ENCODE data around the gene OPN4.
"Not testable (repeated sequence)": the region's sequence is repeated elsewhere in the genome, so short reads cannot be mapped to it uniquely, and the experiment has no call there.

The OPN4 gene, protein sequence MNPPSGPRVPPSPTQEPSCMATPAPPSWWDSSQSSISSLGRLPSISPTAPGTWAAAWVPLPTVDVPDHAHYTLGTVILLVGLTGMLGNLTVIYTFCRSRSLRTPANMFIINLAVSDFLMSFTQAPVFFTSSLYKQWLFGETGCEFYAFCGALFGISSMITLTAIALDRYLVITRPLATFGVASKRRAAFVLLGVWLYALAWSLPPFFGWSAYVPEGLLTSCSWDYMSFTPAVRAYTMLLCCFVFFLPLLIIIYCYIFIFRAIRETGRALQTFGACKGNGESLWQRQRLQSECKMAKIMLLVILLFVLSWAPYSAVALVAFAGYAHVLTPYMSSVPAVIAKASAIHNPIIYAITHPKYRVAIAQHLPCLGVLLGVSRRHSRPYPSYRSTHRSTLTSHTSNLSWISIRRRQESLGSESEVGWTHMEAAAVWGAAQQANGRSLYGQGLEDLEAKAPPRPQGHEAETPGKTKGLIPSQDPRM

DNA sequence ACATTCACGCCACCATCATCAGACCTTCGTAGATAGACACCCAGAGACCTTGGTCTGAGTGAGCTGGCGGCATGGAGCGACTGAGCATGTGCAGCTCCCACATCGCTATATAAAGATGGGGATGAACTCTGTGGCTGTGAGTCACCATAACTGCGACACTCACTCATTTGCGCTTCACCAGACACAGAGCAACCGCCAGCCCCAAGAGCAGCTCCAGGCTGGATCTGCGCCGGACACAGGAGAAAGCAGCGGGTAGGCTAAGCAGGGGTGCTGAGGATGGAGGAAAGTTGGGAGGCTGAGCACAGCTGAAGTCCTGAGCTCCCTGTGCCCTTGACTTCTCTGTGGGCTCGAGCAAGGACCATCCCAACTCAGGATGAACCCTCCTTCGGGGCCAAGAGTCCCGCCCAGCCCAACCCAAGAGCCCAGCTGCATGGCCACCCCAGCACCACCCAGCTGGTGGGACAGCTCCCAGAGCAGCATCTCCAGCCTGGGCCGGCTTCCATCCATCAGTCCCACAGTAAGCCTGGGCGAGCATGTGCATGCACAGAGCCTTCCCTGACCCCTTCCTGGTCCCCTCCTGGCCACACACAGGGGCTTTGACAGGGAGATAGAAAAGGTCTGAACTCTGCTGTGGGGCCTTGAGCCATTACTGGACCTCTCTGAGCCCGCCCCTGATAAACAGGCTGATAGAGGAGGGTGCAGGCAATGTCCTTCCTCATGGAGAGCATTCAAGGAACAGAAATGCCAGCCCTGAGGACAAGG, at the start of gene OPN4:
TSS of gene OPN4 (plus strand) at position 137 of the 762 bp plus-strand sequence. CDS start at position 374, 237 bp downstream.
- no peak for DNase-seq (ENCODE audit: low read depth in 2 of 3, low spot score in 1 of 3)

- no peak for DNase-seq (ENCODE audit: low read depth in 2 of 3, low spot score in 1 of 3)
Observed at GRCh38 chr10:86607674-86608073, 46.7 kb upstream of the OPN4 start.

DNA sequence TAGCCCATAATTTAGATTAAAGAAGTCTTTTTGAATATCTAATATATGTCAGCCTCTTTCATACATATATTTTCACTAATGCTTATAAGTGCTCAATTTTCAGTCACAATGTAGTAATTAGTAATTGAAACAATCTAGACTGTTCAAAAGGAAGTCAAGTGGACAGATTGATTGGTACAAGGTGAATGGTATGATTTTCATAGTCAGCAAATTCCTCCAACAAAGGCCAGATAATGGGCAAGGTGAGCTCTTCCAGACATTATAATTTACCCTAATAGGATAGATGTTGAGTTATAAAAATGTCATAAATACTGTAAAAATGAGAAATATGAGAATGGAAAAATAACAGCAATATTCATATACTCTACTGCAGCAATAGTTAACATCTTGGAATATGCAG, 44.4 kb upstream of the OPN4 start:
- no peak for DNase-seq (ENCODE audit: low read depth in 2 of 3, low spot score in 1 of 3)

GRCh38 chr10:86611386-86611785, 43.0 kb upstream of the OPN4 start:
- no peak for DNase-seq (ENCODE audit: low read depth in 2 of 3, low spot score in 1 of 3)

DNA sequence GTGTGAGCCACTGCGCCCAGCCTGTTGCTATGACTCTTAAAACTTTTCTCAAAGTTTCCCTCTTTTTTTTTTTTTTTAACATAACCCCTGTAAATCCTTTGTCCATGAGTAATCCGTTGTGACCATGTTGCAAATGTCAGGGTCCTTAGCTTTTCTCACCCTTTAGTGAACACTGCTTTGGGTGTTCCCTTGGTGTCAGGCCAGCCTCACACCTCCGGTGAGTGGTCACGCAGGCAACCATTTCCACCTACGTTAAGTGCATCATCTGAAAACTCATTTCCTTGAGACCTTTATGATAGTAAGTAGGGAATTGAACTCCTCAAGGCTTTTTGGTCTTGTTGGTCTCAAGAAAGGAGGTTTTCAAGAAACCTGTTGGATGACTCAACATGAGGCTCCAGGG, 41.3 kb upstream of the OPN4 start:
- DNase-seq (ENCODE audit: low read depth in 2 of 3, low spot score in 1 of 3): no peak

DNA sequence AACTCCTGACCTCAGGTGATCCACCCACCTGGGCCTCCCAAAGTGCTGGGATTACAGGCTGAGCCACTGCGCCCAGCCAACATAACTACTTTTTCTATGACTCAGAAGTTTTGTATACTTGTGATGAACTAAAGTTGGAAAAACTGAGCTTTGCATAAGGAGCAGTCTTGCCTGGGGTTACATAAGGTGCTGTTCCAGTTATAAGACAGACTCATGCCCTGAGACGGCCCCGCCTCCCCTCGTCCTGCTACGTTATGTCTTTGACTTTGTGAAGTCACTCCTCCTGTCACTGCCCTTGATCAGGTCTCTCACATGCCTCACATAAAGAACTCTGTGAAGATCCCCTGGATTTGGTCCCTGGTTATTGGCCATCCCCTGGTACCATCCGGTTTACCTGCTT, 40.4 kb upstream of the OPN4 start:
- DNase-seq (ENCODE audit: low read depth in 2 of 3, low spot score in 1 of 3): no peak

DNA sequence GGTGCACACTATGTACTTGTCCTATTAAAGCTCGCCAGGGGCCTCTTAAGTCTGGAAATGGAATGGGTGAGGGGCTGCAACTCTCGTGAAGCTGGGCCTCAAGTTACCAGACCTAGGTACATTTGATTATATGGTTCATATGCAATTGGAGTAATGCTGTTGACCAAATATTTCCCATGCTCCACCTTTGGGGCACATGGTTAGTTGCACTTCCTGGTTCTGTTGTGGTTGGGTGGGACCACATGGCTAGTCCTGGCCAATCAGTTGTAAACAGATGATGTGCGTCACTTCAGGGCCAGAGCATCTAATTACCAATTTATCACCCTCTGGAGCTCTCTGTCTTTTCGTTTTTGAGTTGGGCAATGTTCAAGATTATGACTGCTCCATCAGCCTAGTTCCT, 39.5 kb upstream of the OPN4 start:
- no peak for DNase-seq (ENCODE audit: low read depth in 2 of 3, low spot score in 1 of 3)

DNA sequence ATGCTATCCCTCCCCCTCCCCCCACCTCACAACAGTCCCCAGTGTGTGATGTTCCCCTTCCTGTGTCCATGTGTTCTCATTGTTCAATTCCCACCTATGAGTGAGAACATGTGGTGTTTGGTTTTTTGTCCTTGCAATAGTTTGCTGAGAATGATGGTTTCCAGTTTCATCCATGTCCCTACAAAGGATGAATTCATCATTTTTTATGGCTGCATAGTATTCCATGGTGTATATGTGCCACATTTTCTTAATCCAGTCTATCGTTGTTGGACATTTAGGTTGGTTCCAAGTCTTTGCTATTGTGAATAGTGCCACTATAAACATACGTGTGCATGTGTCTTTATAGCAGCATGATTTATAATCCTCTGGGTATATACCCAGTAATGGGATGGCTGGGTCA, 37.1 kb upstream of the OPN4 start:
- not testable (repeated sequence) for DNase-seq (ENCODE audit: low read depth in 2 of 3, low spot score in 1 of 3)

GRCh38 chr10:86628311-86628710, 26.0 kb upstream of the OPN4 start:
- no peak for DNase-seq (ENCODE audit: low read depth in 2 of 3, low spot score in 1 of 3)

DNA sequence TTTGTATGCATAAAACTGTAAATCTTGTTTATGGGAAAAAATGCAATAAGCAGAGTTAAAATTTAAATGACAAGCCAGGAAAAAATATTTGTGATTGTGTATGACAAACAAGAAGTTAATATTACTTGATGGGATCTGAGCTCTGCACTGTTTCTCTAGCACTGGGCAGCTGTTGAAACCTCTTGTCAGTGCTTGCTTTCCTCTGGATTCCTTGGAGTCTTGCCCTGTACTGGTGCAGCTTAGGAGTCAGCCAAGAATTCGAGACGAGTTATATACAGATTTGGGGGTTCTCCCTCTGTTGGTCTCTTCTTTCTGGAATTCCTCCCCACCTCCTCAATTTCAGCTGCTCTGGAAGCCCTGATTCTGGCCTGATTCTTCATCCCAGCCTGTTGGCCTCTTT, 24.3 kb upstream of the OPN4 start:
- DNase-seq (ENCODE audit: low read depth in 2 of 3, low spot score in 1 of 3): no peak

DNA sequence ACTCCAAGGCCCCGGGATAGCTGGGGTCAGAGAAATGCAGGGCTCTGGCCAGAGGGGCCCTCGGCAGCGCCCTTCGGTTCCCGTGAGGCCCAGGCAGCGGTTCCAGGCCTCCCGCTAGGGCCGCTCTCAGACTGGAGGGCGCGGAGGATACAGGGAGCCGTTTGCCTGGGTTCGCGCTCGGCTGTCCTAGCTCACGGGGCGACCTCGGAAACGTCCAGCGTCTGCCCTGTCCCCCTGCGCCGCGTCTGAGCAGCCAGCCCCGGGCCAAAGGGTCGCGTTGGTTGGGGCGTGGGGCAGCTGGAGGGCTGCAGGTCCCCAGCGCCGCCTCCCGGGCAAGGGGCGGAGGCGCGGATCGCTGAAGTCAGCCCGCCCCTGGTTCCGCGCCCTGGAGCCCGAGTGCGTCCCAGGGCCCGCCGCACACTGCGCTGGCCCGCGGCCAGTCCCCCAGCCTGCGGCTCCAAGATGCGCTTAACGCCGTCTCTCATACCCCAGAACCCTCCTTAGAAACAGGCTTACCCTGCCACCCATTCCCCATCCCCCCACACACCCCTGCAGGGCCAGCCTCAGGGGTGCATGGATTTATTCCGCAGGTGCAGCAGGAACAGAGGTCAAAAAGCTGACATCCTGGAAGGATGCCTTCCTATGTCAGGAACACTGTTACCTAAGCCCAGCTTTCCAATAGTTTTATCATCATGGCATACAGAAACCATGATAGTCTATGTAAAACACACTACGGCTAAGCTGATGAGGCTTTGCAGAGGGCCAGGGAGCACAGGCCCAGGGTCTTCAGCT, 22.1 kb upstream of the OPN4 start:
- DNase-seq (ENCODE audit: low read depth in 2 of 3, low spot score in 1 of 3): no peak

DNA sequence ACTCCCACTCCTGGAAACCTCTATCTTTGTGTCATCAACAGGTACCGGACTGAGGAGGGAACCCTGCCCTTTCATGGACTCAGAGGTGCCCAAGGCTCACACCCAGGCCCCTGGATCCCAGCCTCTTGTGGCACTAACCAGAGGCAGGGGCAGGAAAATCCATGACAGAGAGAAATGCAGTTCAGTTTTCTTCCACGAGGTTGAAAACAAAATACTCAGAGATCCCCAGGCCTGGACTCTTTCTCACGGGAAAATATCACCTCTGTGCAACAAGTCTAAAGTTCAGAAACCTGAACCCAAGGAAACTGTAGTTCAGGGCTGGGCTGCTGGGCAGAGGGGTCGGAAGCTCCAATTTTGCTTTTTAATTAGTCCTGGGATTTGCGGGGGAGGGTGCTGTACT, 21.4 kb upstream of the OPN4 start:
- DNase-seq (ENCODE audit: low read depth in 2 of 3, low spot score in 1 of 3): no peak

DNA sequence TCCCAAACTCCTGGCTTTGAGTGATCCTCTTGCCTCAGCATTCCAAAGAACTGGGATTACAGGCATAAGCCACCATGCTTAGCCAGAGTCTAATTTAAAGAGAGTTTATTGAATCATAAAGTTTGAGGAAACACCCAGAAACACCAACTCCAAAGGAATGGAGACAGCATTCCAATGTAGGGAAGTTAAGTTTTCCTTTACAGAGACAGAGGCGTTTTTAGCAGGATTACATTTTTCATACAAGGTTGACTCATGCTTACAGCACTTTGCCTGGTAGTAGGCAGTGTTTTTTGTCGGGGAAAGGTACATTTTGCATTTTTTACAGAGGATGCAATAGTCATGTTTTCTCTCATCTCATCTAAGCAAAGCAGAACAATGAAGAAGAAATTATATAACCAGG, 18.9 kb upstream of the OPN4 start:
- DNase-seq (ENCODE audit: low read depth in 2 of 3, low spot score in 1 of 3): no peak

GRCh38 chr10:86636311-86636710, 18.0 kb upstream of the OPN4 start:
- no peak for DNase-seq (ENCODE audit: low read depth in 2 of 3, low spot score in 1 of 3)

GRCh38 chr10:86642021-86642420, 12.3 kb upstream of the OPN4 start:
- DNase-seq (ENCODE audit: low read depth in 2 of 3, low spot score in 1 of 3): no peak

- no peak for DNase-seq (ENCODE audit: low read depth in 2 of 3, low spot score in 1 of 3)
Observed at GRCh38 chr10:86642499-86642898, 11.8 kb upstream of the OPN4 start.

GRCh38 chr10:86644152-86644793, 10.1 kb upstream of the OPN4 start:
- peak in 1 of 3 donors; percentile 15 for DNase-seq (ENCODE audit: low read depth in 2 of 3, low spot score in 1 of 3)

- DNase-seq (ENCODE audit: low read depth in 2 of 3, low spot score in 1 of 3): no peak
Observed at GRCh38 chr10:86644794-86645445, 9.4 kb upstream of the OPN4 start.

- DNase-seq (ENCODE audit: low read depth in 2 of 3, low spot score in 1 of 3): not testable (repeated sequence)
Observed at GRCh38 chr10:86645621-86646165, 8.7 kb upstream of the OPN4 start.

GRCh38 chr10:86646532-86646931, 7.8 kb upstream of the OPN4 start:
- no peak for DNase-seq (ENCODE audit: low read depth in 2 of 3, low spot score in 1 of 3)
